ENCODE measurements around the gene HLA-DQA1.

DNA sequence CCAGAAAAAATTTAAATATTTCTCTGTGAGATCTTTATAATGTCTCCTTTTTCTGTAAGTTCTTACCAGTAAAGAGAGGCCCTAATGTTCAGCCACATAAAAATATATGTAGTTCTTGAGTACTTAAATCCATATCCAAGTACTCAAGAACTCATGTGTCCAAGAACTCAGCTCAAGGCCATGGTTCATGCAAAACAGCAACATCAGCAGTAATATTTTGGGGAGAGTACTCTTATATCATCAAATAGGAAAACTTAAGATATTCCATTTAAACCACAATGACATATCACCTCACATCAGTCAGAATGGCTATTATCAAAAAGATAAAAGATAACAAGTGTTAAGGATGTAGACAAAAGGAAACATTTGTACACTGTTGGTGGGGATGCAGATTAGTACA is 32.7 kb downstream of the HLA-DQA1 start:
- no peak for TF ChIP-seq POLR2AphosphoS5 (IDR thresholded peaks at IDR 0.05; ENCODE audit: low read depth, low read length)
- TF ChIP-seq, protein P1, sequence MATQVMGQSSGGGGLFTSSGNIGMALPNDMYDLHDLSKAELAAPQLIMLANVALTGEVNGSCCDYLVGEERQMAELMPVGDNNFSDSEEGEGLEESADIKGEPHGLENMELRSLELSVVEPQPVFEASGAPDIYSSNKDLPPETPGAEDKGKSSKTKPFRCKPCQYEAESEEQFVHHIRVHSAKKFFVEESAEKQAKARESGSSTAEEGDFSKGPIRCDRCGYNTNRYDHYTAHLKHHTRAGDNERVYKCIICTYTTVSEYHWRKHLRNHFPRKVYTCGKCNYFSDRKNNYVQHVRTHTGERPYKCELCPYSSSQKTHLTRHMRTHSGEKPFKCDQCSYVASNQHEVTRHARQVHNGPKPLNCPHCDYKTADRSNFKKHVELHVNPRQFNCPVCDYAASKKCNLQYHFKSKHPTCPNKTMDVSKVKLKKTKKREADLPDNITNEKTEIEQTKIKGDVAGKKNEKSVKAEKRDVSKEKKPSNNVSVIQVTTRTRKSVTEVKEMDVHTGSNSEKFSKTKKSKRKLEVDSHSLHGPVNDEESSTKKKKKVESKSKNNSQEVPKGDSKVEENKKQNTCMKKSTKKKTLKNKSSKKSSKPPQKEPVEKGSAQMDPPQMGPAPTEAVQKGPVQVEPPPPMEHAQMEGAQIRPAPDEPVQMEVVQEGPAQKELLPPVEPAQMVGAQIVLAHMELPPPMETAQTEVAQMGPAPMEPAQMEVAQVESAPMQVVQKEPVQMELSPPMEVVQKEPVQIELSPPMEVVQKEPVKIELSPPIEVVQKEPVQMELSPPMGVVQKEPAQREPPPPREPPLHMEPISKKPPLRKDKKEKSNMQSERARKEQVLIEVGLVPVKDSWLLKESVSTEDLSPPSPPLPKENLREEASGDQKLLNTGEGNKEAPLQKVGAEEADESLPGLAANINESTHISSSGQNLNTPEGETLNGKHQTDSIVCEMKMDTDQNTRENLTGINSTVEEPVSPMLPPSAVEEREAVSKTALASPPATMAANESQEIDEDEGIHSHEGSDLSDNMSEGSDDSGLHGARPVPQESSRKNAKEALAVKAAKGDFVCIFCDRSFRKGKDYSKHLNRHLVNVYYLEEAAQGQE (IDR thresholded peaks at IDR 0.05; ENCODE audit: insufficient read depth in 1 of 2, low read depth in 2 of 2, low read length in 2 of 2), result no peak
- no peak for TF ChIP-seq SIN3A (IDR thresholded peaks at IDR 0.05; ENCODE audit: borderline replicate concordance, insufficient read depth, low read length)

All from PFSK-1 (cell line).